GM21529 (cell line): ENCODE results near the gene SLC35E1.

ENCODE experiments used
- ATAC-seq: cut with Tn5 transposase; IDR thresholded peaks from one replicate; pipeline ENCODE4 v1.9.1; 2021; ENCODE audit not compliant: unreplicated experiment

SLC35E1 gene

DNA sequence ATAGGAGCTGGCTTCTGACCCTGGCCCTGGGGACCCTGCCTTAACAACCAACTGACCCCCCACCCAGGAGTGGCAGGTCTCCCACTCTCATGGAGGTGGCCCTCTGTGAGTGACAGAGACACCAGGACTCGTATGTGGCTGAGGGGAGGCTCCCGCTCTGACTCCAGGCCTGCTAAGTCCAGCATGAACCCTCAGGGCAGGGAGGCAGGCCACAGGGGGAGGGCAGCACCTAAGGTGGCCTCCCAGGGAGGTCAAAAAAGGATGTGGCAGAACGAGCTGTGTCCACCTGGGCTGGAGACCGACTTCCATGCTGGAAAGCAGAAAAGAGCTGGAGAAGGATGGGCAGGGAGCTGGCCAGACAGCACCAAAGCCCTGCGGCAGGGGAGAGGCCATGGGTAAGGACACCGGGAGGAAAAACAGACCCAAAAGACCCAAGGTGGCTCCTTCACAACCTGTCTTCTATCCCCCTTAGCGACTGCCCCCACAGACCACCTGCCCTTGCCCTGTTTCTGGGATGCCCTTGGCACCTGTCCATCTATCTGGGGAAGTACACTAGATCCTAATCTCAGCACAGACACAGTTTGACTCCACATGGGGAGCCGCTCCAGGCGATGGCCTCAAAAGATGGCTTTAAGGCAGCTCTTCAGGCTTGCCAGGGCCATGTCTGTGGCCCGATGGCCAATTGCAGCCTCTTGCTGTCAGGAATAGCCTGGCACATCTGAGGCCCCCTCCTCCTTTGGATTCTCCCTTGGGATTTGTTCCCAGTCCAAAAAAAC lies 10.5 kb upstream of the SLC35E1 start:
- no peak for ATAC-seq

GRCh38 chr19:16581971-16582343 lies 9.7 kb upstream of the SLC35E1 start:
- no peak for ATAC-seq

DNA sequence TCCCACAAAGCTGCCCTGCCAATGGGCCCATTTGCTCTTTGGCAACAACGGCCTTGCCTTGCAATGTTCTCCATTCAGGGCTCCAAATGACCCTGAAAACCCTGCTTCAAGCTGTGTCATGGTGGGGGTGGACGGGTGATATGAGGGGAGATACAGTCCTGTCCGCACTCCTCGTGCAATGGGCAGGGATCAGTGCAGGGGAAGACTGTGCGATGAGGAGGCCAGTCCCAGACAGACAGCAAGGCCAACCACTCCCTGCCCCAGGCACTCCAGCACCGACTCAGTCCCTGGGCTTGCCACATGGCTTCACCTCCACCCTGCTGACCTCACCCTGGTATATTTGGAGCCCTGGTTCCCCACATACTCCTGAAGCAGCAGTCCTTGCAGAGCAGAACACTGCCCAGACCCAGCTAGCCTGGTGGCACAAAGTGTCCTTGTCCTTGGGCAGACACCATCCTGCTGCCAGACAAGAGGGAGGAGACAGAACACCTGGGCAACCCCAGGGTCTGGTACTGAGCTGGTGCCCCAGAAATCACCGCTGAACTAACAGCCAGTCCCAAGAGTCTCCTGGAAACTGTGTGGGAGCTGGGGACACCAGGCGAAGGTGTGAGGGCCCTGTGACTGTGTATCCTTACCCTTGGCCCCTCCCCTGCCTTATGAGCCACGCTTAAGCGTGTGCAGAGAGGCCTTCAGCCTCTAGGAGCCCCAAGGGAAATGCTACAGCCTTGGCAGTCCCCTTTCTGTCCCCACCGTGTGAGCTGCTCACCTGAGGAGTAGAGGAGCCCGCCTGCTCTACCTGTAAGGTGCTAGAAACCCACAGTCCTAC lies 9.1 kb upstream of the SLC35E1 start:
- no peak for ATAC-seq

DNA sequence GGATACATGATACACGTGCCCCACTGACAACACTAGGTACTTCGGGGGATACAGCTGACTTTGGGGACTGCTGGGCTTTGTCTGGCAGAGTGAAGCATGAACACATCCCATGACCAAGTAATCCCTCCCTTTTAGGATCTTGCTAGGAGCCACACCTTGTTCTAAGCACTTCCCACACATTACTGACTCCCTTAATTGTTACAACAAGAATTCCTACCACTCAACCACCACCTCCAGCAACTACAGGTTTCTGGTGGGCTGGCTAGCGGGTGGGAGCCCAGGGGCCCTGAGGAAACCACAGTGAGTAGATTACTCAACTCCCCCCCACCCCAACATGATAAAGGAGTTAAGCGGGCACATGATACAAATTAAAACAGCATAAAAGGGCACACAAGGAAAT lies 7.2 kb upstream of the SLC35E1 start:
- no peak for ATAC-seq

DNA sequence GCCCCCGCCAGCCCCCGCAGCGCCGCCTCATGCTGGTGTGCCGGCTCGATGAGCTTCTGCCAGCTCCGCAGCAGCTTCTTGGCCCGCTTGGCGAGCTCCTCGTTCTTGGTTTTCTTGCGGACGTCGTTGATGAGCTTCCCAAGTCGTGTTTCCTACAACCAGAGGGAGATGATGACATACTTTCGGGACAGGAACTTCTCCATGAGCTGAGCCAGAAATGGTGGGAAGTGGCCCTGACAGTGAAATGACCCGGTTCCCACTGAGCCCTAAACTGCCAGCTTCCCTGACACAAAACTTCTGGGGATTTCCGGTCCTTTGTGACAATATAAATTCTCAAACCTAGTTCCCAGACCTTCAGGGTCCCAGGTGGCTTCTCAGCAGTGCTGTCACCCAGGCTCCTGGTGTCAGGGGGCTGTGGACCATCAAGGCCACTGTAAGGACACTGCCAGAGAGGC lies 5.3 kb upstream of the SLC35E1 start:
- no peak for ATAC-seq

- ATAC-seq, result no peak
These were observed 4.7 kb upstream of the SLC35E1 start for GRCh38 chr19:16576690-16577530.

- ATAC-seq, result no peak
These were observed 3.9 kb upstream of the SLC35E1 start for GRCh38 chr19:16575861-16576689.

GRCh38 chr19:16575282-16575681 lies 3.1 kb upstream of the SLC35E1 start:
- ATAC-seq, result no peak

GRCh38 chr19:16573925-16574324 lies 1.7 kb upstream of the SLC35E1 start:
- no peak for ATAC-seq

GRCh38 chr19:16573296-16573695 lies 1.1 kb upstream of the SLC35E1 start:
- no peak for ATAC-seq

DNA sequence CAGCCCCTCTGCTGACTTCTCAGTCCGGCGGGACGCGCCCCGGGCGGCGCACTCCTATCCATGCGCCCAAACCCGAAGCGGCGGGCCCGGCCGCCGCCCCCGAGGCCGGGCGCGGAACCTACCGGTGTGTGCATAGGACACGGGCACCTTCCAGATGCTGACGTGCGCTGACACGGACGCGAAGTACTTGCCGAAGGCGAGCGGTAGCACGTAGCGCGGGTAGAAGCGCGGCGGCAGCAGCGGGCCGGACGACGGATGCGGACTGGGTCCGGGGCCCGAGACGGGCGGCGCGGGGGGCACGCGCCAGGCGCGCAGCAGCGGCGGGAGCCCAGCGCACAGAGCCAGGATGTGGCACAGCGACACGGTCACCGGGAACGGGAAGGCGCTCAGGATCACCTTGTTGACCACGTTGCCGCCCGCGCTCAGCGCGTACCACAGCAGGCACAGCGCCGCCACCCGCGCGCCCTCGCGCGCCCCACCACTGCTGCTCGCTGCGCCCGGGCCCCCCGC lies 338 bp downstream of the SLC35E1 start:
- ATAC-seq, result peak; percentile 28

- no peak for ATAC-seq
These were observed 932 bp downstream of the SLC35E1 start for GRCh38 chr19:16571283-16571682.

- ATAC-seq, result no peak
These were observed 2.5 kb downstream of the SLC35E1 start for GRCh38 chr19:16569609-16570320.

DNA sequence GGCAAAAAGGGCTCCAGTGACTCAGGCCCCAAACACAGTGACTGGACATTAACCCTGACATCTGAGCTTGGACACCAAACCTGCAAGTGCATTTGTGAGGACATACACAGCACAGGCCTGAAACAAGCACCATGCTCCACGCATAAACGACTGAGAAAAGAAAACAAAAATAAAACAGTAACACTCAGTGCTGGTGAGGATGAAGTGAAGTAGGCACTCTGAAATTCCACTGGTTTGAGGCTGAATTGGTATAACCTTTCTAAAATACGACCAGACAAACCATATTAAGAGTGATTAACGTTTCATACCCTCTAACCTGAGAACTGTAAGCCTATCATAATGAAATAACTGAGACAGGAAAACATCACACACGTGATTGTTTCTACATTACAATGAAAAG lies 5.5 kb downstream of the SLC35E1 start:
- no peak for ATAC-seq

- no peak for ATAC-seq
These were observed 6.1 kb downstream of the SLC35E1 start for GRCh38 chr19:16566161-16566560.

DNA sequence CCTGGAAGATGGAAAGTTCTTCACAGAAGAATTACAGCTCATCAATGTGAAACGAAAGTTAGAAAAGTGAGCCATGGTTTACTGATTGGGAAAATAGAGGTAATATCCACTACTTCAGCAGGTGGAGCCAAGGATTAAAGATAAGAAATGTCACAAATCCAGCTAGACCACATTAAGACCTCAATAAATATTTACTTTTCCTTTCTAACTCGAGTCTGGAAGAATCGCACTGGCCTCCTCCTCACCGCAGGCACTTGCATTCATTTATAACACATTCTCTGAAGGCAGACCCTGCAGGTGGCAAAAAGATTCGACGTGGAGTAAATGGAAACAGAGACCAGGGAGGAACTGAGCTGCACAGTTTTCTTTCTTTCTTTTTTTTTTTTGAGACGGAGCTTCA lies 7.4 kb downstream of the SLC35E1 start:
- ATAC-seq, result no peak

DNA sequence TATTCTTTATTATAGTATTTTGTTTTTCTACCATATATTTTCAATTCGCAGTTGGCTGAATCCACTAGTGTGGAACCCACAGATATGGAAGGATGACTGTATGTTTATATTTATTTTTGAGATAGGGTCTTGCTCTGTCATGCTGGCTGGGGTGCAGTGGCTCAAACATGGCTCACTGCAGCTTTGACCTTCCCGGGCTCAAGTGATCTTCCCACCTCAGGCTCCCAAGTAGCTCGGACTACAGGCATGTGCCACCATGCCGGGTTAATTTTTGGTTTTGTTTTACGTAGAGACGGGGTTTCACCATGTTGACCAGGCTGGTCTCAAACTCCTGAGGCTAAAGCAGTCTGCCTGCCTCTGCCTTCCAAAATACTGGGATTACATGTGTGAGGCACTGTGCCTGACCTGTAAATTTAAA lies 9.6 kb downstream of the SLC35E1 start:
- no peak for ATAC-seq

DNA sequence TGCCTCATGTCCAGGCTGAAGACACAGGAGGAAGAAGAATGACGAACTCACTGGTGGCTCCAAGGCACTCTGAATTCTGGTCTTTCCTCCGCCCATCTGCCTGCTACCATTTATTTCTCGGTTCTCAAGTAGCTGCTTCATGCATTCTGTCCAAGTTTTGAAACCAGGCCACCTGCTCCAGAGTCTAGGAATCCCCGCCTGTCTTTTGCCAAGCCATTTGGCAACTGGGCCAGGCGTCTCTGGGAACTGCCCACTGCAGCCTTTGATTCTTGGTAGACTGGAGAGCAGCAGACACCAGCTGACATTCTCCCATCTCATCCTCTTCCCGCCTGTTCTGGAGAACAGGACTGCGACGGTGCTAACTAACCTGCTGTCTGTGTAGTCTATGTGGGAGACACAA lies 10.8 kb downstream of the SLC35E1 start:
- ATAC-seq, result no peak

GRCh38 chr19:16559780-16560276 lies 12.4 kb downstream of the SLC35E1 start:
- no peak for ATAC-seq
